ENCODE data around the gene CLDN11.

DNA sequence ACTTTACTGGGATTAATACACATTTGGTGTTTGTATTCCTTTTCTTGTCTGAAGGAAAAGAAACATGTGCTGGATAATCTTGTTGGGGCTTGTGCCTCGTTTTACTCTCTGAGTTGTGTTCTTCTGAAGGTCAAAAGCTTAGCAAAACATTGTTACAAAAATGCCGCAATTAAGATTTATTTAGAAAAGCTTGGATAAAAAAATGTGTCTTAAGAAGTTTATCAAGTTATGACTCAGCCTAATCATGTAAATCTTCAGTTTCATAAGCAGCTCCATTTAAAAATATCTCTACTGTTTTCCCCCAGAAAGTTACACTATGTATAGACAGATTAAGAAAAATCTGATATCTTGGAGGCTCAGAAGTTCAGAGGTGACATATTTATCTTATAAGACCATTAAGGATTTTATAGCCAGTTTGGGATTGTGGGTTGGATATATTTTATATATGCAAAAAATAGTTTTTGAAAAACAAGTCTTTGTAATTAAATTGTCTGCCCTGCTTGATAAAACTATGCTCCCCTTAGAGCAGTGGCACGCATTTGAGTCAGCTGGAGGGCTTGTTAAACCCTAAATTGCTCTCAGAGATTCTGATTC lies 56.5 kb downstream of the CLDN11 start:
- TF ChIP-seq, protein P1, sequence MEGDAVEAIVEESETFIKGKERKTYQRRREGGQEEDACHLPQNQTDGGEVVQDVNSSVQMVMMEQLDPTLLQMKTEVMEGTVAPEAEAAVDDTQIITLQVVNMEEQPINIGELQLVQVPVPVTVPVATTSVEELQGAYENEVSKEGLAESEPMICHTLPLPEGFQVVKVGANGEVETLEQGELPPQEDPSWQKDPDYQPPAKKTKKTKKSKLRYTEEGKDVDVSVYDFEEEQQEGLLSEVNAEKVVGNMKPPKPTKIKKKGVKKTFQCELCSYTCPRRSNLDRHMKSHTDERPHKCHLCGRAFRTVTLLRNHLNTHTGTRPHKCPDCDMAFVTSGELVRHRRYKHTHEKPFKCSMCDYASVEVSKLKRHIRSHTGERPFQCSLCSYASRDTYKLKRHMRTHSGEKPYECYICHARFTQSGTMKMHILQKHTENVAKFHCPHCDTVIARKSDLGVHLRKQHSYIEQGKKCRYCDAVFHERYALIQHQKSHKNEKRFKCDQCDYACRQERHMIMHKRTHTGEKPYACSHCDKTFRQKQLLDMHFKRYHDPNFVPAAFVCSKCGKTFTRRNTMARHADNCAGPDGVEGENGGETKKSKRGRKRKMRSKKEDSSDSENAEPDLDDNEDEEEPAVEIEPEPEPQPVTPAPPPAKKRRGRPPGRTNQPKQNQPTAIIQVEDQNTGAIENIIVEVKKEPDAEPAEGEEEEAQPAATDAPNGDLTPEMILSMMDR (IDR thresholded peaks at IDR 0.05) = no peak
- TF ChIP-seq POLR2A (IDR thresholded peaks at IDR 0.05) = no peak
